Fibroblast of gingiva (primary cell): ENCODE data around the gene FSIP1.

ENCODE experiments used
- DNase-seq: peaks from one replicate; pipeline ENCODE4 v3.0.0-alpha.2; 2011; ENCODE audit warnings: low read depth

FSIP1 gene

DNA sequence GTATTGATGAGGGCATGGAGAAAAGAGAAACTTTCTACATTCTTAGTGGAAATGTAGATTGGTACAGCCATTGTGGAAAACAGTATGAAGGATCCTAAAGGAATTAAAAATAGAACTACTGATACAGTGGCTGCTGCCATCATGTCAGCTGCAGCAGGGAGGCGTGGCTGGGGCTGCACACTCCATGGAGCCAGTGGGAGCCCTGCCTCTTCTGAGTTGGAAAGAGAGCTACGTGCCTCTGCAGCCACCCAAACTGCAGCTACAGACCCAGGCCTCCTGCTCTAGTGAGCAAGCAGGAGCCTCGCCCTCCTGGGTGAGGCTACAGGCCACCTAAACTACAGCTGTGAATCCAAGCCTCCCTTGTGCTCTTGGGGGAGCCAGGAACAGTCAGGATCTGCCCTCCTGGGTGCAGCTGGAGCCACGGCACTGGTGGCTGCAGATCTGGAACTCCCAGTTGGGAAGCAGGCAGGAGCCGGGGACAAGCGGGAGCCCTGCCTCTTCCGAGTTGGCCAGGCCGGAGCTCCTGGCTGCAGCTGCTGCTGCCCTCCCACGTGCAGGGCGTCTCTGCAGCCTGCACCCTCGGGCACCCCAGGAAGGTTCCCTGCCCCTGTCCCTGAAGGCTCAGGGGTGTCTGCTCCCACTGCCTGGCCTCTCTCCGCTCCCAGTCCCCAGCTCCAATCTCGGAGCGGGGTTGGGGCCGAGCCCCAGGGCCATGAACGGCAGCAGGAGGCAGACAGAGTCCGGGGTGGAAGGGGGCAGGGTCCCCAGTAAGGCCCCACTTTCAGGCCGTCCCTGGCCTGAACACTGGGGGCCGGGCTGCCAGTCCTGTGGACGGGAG lies 137.3 kb downstream of the FSIP1 start:
- no peak for DNase-seq

- DNase-seq: no peak
Observed at GRCh38 chr15:39644136-39644535, 138.5 kb downstream of the FSIP1 start.

GRCh38 chr15:39643727-39644126 lies 138.9 kb downstream of the FSIP1 start:
- no peak for DNase-seq

- no peak for DNase-seq
Observed at GRCh38 chr15:39642011-39642640, 140.5 kb downstream of the FSIP1 start.

- DNase-seq: no peak
Observed at GRCh38 chr15:39641191-39641889, 141.3 kb downstream of the FSIP1 start.

GRCh38 chr15:39640665-39641064 lies 142.0 kb downstream of the FSIP1 start:
- DNase-seq: no peak

DNA sequence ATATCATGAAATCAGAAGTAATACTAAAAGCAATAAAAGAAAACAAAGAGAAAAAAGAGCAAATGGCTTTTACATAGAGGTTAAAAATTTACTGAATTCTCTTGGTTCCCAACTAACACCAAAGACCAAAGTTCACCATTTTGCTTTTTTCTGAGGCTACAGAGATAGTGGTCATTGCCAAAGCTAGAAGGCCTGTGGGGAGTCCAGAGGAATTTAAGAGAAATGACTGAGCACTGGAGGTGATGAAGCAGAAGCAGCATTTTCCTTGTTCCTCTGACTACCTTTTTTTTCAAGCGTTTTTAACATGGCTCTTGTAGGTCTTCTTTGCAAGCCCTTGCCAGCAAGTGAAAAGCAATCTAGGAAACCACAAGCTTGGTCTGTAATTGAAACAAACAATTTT lies 143.6 kb downstream of the FSIP1 start:
- DNase-seq: no peak

- peak; percentile 52 for DNase-seq
Observed at GRCh38 chr15:39638041-39638440, 144.6 kb downstream of the FSIP1 start.

DNA sequence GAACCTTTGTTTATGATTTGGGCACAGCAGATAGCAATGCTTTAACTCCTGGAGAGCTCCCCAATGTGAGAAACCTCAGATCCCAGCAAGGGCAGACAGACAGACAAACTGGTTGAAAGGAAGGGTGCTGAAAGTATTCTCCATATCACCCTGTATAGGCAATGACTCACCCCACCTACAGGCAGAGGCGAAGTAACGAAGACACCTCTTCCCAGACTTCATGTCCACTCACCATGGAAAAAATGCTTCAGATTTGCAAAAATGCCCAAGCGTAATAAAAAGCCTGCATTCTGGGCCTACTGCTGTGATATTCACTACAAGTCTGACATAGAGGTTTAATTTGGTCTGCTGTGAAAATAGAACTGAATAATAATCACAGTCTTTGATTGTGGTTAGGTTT lies 151.3 kb downstream of the FSIP1 start:
- no peak for DNase-seq

DNA sequence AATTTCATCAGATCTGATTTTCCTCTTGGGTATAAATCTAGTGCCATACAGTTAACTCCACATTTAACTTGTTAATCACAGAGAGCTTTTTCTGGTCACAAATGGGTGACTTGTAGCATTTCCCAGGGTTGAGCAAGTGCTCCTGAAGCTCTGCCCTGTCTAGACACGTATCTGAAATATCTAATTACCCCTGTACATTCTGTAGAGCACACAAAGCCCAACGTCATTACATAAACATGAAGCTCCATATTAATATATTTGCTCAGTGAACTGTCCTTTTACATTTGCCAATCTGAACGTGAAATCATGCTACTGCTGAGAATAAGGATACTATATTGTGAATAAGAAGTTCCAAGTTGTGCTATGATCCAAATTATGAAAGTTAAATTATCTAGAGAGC lies 152.7 kb downstream of the FSIP1 start:
- no peak for DNase-seq

DNA sequence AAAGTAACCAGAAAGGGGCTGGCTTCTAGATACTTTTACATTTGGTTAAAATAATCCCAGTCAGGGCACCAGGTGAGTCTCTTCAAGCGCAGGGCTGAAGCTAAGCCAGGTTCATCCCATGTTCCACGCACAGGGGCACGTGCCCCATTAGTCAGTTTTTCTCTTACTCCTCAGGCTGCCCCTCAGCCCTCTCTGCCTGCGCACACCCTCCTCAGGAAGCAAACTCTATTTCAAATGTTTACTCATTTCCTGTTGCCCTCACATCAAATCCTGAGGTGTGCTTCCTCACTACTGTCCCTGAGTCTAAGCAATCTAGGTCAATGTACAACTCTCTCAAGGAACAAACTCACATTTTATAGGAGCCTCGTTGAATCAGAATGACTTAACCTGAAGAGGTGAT lies 153.3 kb downstream of the FSIP1 start:
- no peak for DNase-seq

GRCh38 chr15:39628546-39629257 lies 153.9 kb downstream of the FSIP1 start:
- no peak for DNase-seq

GRCh38 chr15:39628144-39628508 lies 154.5 kb downstream of the FSIP1 start:
- no peak for DNase-seq

GRCh38 chr15:39627451-39628143 lies 155.0 kb downstream of the FSIP1 start:
- DNase-seq: no peak

DNA sequence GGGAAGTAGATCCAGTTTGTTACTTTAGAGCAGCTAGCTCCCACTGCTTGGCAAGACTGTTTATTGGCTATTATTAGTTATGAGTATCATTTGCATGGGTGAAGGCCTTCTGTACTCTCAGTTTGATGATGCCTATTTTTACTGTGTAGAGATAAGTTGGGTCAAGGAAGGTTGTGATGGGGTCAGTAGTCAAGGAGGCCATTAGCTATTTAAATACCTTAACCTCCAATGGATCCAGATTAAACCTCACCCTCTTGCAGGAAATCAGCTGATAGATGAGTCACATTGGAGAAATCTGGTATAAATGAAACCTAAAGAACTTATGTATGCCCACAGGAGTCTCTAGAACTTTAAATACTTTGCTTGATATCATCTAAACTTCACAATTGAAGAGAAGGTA lies 156.8 kb downstream of the FSIP1 start:
- DNase-seq: no peak

- no peak for DNase-seq
Observed at GRCh38 chr15:39625451-39625850, 157.2 kb downstream of the FSIP1 start.

DNA sequence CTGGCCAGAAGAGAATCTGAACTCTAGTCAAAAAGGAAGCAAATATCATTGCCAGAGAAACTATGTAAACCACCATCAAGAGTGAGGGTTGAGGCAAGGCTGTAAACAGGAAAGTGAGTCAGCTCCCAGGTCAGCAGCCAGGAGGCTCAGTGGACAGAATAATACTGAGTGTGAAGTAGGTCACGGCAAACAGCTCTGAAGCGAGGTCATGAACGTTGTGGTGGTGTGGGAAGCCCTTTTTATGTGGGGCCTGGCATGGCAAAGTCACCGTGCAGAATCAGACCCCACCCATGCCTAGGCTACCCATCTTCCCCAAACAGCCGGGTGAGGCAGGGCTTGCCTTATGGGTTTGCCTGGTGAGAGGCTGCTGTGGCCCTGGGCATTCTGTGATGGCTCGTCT lies 157.8 kb downstream of the FSIP1 start:
- DNase-seq: peak; percentile 80

DNA sequence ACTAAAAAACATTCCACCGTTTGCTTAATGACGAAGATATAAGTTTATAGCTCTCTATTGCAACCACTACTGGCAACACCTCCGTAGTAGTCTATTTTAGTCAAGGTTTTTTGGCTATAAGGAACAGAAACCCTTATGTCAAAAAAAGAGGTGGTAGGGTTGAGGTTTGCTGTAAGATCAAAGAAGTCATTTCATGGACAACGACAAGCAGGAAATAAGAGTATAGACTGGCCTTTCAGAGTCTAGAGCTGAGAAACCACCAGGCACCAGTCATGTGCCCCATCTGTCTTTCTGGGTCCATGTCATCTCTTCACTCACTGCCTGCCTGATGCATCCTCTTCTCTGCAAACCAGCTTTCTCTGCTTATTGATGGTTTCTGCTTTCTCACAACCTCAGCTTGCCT lies 159.1 kb downstream of the FSIP1 start:
- DNase-seq: no peak

GRCh38 chr15:39622660-39623516 lies 159.8 kb downstream of the FSIP1 start:
- DNase-seq: no peak

GRCh38 chr15:39621976-39622375 lies 160.7 kb downstream of the FSIP1 start:
- DNase-seq: no peak

- no peak for DNase-seq
Observed at GRCh38 chr15:39621210-39621609, 161.4 kb downstream of the FSIP1 start.
